Urinary bladder (tissue), 4 donors: ENCODE data around the gene BSCL2. TPM values are rescaled to one million over a fixed set of nuclear protein-coding genes. Genes with fewer than 3 reads are reported as not detected.

Source experiments
- DNase-seq: peaks from one replicate; pipeline ENCODE4 v3.0.0-alpha.2; 2015; ENCODE audit errors: extremely low spot score
- H3K27ac ChIP-seq: one replicate; pipeline ENCODE4 v1.5.1; 2013; ENCODE audit warnings: low read depth, mild to moderate bottlenecking, moderate library complexity
- H3K36me3 ChIP-seq: one replicate; pipeline ENCODE4 v1.6.1; 2013; ENCODE audit warnings: mild to moderate bottlenecking, moderate library complexity; ENCODE audit not compliant: insufficient read depth
- H3K4me1 ChIP-seq: one replicate; pipeline ENCODE4 v1.6.1; 2013; ENCODE audit warnings: mild to moderate bottlenecking, moderate library complexity; ENCODE audit not compliant: insufficient read depth
- H3K4me3 ChIP-seq: one replicate; pipeline ENCODE4 v1.5.1; 2013; ENCODE audit warnings: low read depth, low read length
- WGBS: extraction: QIAGEN DNeasy Blood & Tissue Kit; methylation state at CpG from one replicate; pipeline ENCODE4 v1.1.7; 2013; 5-methylcytosine and 5-hydroxymethylcytosine counted together
- polyA plus RNA-seq: library from polyadenylated mRNA; stranded (reverse); fragments of 200-250 nt; gene quantifications from one replicate; pipeline ENCODE4 v1.2.3, GENCODE V29; 2013
- small RNA-seq: library from RNA; depleted of rRNA; stranded (forward); fragments of <200 nt; gene quantifications from one replicate; pipeline ENCODE3, GENCODE V24; 2014
- total RNA-seq: library from RNA; depleted of rRNA; stranded (reverse); fragments of >200 nt; gene quantifications from one replicate; pipeline ENCODE4 v1.2.3, GENCODE V29; 2014
- donor health status: healthy with polysubstance abuse.
- donor health status: healthy.

Gene BSCL2
- total and polyA plus RNA-seq, 2 donors: 25.6 to 52.6 TPM

DNA sequence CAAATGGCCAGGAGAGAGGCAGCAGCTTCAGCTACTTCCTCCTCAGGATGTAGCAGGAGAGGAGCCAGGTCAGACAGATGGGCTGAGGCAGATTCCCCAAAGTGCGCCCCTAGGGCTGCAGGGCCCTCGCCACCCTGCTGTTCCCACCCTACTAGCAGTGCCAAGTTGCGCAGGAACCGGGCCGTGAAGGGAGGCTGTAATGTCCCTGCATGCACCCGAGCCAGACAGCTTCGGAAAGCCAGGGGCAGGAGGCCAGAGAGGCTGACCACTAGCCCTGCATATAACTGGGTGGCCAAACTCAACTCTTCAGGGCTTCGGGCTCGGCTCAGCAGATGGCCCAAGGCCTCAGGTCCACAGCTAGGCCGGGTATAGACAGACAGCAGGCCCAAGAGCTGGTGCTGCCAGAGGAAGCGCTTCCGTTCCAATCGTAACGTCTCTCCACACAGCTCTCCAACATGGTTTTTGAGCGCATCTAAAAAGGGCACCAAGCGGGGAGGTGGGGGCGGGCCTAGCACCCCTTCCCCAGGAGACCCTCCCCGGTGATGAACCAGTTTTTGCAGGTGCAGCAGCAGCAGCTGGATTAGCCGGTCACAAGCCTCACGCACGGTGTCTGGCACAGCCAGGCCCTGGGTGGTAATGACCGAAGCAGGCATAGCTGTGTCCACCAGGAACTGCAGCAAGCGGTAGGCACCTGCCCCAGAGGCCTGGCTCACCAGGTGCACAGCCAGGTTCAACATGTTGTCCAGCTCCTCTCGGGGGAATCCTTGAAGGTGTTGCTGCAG is 58.8 kb downstream of the BSCL2 start:
- Histone ChIP-seq H3K36me3 (no peaks in the 10 kb centered on the region), H3K4me3 (no peak overlapping the region), H3K27ac (no peak overlapping the region), H3K4me1 (peaks cover 3% of the 10 kb centered on the region)
- 91% methylated on average over 24 of the region's 24 CpGs for WGBS
- no peak for DNase-seq

DNA sequence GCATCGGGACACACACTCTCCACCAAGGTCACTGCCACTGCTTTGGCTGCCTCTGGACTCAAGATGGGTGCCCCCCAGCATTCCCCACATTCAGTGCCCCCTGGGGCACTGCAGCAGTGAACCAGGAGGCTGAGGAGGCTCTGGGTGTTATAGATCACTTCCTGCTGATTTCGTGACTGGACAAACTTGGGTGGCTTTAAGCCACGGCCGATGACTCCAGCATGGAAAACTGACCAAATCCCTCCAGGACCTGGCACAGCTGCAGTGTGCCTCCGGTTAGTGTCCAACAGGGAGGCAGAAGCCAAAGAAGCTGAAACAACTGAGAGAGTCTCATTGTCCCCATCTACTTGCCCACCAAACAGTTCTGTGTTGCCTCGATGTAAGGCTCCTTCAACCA is 59.6 kb downstream of the BSCL2 start:
- Histone ChIP-seq H3K27ac (no peak overlapping the region), H3K4me1 (peaks cover 3% of the 10 kb centered on the region), H3K4me3 (no peak overlapping the region), H3K36me3 (no peaks in the 10 kb centered on the region)
- WGBS: 85% methylated on average over 6 of the region's 6 CpGs
- DNase-seq: no peak

DNA sequence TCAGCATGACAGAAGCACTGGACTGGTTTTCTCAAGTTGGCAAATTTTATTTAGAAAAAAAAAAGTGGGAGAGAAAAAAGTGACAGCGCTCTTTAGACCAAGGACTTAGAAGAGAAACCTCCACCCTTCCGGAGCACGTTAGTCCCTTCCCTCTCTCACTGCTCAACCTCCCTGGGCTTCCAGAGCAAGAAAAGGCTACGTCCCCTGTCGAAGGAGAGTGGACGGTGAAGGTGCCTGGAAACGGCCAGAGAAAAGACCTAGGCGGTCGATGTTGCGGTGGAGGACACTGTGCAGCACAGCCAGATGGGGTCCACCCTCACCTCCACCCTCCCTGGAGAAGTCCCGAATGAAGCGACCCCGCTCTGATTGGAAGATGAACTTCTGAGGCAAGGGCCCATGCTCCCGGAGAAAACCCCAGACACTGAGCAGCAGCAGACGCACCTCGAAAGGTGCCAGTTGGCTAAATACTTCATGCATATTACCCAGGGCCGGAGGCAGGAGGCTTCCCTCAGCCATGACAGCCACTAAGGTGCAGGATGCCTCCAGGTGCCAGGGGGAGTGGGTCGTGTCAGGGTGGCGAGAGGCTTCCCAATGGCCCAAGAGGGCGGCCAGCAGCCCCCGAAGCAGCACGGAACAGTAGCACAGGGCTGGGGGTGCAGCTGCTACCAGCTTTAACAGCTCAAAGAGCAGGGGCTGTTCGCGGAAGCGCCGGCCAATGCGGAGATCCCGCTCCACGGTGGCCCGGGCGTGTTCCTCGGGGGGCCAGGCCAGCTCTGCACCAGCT is 60.2 kb downstream of the BSCL2 start:
- DNase-seq: no peak
- Histone ChIP-seq H3K4me1 (peaks cover 3% of the 10 kb centered on the region), H3K36me3 (no peaks in the 10 kb centered on the region), H3K4me3 (no peak overlapping the region), H3K27ac (no peak overlapping the region)
- 61% methylated on average over 32 of the region's 32 CpGs for WGBS

DNA sequence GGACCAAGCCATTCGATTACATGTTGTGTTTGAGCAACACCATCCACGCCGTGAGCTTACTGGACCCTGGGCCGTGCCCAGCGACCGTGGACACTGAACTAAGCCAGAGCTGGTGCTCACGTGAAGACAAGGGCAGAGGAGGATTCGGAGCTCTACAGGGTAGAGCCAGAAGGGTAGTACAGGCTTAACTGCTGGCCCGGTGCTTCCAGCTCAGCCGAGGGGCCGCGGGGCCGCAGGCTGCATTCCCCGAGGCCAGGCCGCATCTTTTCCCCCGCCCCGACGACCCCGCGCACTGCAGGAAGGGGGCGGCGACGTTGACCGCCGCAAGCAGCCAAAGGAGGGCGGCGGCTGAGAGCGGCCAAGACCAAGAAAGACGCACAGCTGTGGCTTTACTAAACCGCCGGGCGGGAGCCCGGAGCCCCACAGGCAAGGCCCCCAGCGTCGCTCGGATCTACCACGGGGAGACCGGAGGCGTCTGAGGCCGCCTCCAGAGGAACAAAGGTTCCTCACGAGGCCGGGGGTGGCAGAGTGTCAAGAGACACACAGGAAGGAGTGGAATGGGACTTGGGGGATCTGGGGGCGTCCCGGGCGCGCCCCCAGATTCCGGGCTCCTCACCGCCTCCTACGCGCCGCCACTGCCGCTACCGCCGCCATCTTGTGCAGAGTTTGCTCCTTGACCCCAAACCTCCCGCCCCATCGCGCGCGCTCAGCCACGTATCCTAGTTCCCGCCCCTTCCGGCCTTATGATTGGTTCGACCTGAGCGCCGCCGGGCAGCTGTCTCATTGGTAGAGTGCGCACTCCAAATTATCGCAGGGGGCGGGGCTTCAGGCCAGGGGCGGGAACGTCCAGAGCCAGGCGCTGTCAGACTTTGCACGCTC is 61.0 kb downstream of the BSCL2 start, which contains the start of gene GANAB:
Gene GANAB (minus strand): TSS at position 668 of the 879 bp plus-strand sequence. CDS start 14 bp downstream, at position 654.
- under 1% methylated on average over 73 of the region's 73 CpGs for WGBS
- peak within 1 kb of the TSS; percentile 93 for H3K4me3 ChIP-seq
- H3K27ac ChIP-seq: peak within 1 kb of the TSS; percentile 93
- DNase-seq: peak; percentile 98
- no peaks in the 10 kb centered on the region for H3K36me3 ChIP-seq
- H3K4me1 ChIP-seq: peaks cover 3% of the 10 kb centered on the region

DNA sequence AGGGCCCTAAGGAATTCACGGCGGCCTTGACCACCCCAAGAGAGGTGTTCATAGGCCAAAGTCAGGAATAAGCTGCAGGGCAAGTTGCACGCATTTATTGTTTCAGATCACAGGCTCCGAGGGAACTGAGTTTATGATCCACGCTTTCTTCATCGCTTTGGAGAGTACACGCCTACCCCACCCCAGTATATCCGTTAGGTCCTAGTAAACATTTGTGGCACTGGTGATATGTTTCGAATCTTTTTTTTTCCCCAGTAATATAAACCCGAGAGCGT is 61.6 kb downstream of the BSCL2 start:
- H3K27ac ChIP-seq: no peak overlapping the region
- WGBS: 12% methylated on average over 11 of the region's 11 CpGs
- peak overlapping the region; percentile 93 for H3K4me3 ChIP-seq
- no peaks in the 10 kb centered on the region for H3K36me3 ChIP-seq
- DNase-seq: no peak
- H3K4me1 ChIP-seq: peaks cover 3% of the 10 kb centered on the region

DNA sequence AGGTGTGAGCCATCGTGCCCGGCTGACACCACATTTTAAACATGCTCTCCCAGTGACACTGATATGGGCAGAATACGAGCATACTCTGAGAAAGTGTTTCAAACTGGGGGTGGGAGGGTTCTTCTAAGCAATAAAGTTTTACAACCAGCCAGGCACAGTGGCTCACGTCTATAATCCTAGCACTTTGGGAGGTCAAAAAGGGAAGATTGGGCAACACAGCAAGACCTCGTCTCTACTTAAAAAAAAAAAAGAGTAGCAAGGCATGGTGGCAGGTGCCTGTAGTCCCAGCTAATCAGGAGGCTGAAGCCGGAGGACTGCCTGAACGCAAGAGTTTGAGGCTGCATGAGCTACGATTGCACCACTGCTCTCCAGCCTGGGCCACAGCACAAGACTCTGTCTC is 63.0 kb downstream of the BSCL2 start:
- Histone ChIP-seq H3K27ac (no peak overlapping the region), H3K4me1 (peaks cover 3% of the 10 kb centered on the region), H3K36me3 (no peaks in the 10 kb centered on the region), H3K4me3 (no peak overlapping the region)
- no peak for DNase-seq
- 75% methylated on average over 8 of the region's 8 CpGs for WGBS

Small RNAs within 50 kb of the gene (small RNA-seq; reads per million reads assigned to genes)
- gene SNORA57: not detected

Other genes starting within 250 kb of the BSCL2 start
- 554 TPM for gene AHNAK, start 160.6 kb downstream of the BSCL2 start, total RNA-seq
- gene AHNAK, start 160.6 kb downstream of the BSCL2 start, polyA plus RNA-seq: 200 TPM
- gene EEF1G, start 133.5 kb downstream of the BSCL2 start, total RNA-seq: 863 TPM
- 1,468 TPM for gene EEF1G, start 133.5 kb downstream of the BSCL2 start, polyA plus RNA-seq
- 5.1 TPM for gene TUT1, start 115.9 kb downstream of the BSCL2 start, total RNA-seq
- 14.3 TPM for gene TUT1, start 115.9 kb downstream of the BSCL2 start, polyA plus RNA-seq
- gene MTA2, start 105.6 kb downstream of the BSCL2 start, total RNA-seq: 75.2 TPM
- 52.8 TPM for gene MTA2, start 105.6 kb downstream of the BSCL2 start, polyA plus RNA-seq
- 12.9 TPM for gene EML3, start 94.6 kb downstream of the BSCL2 start, total RNA-seq
- 47.7 TPM for gene EML3, start 94.6 kb downstream of the BSCL2 start, polyA plus RNA-seq
- 1.3 TPM for gene ROM1, start 94.2 kb downstream of the BSCL2 start, total RNA-seq
- 18.9 TPM for gene ROM1, start 94.2 kb downstream of the BSCL2 start, polyA plus RNA-seq
- 9.7 TPM for gene B3GAT3, start 85.4 kb downstream of the BSCL2 start, total RNA-seq
- 37.7 TPM for gene B3GAT3, start 85.4 kb downstream of the BSCL2 start, polyA plus RNA-seq
- gene GANAB, start 60.8 kb downstream of the BSCL2 start, total RNA-seq: 93.9 TPM
- gene GANAB, start 60.8 kb downstream of the BSCL2 start, polyA plus RNA-seq: 152 TPM
- 7.9 TPM for gene INTS5, start 54.1 kb downstream of the BSCL2 start, total RNA-seq
- gene INTS5, start 54.1 kb downstream of the BSCL2 start, polyA plus RNA-seq: 16.6 TPM
- 10.9 TPM for gene C11orf98, start 42.2 kb downstream of the BSCL2 start, total RNA-seq
- 72.1 TPM for gene C11orf98, start 42.2 kb downstream of the BSCL2 start, polyA plus RNA-seq
- gene CSKMT, start 42.1 kb downstream of the BSCL2 start, total RNA-seq: 5.0 TPM
- 9.5 TPM for gene CSKMT, start 42.1 kb downstream of the BSCL2 start, polyA plus RNA-seq
- gene UQCC3, start 35.8 kb downstream of the BSCL2 start, total RNA-seq: 3.4 TPM
- gene UQCC3, start 35.8 kb downstream of the BSCL2 start, polyA plus RNA-seq: 13.3 TPM
- 3.1 TPM for gene LBHD1, start 35.2 kb downstream of the BSCL2 start, total RNA-seq
- 2.8 TPM for gene LBHD1, start 35.2 kb downstream of the BSCL2 start, polyA plus RNA-seq
- 34.5 TPM for gene UBXN1, start 28.4 kb downstream of the BSCL2 start, total RNA-seq
- 206 TPM for gene UBXN1, start 28.4 kb downstream of the BSCL2 start, polyA plus RNA-seq
- gene LRRN4CL, start 17.9 kb downstream of the BSCL2 start, total RNA-seq: 10.9 TPM
- gene LRRN4CL, start 17.9 kb downstream of the BSCL2 start, polyA plus RNA-seq: 16.7 TPM
- gene GNG3, start 252 bp upstream of the BSCL2 start, total RNA-seq: 0.37 TPM
- gene GNG3, start 252 bp upstream of the BSCL2 start, polyA plus RNA-seq: 0.96 TPM
- 25.9 TPM for gene HNRNPUL2, start 20.0 kb upstream of the BSCL2 start, total RNA-seq
- gene HNRNPUL2, start 20.0 kb upstream of the BSCL2 start, polyA plus RNA-seq: 50.4 TPM
- gene TTC9C, start 21.1 kb upstream of the BSCL2 start, total RNA-seq: 35.6 TPM
- 27.3 TPM for gene TTC9C, start 21.1 kb upstream of the BSCL2 start, polyA plus RNA-seq
- gene ZBTB3, start 46.7 kb upstream of the BSCL2 start, total RNA-seq: 10.5 TPM
- gene ZBTB3, start 46.7 kb upstream of the BSCL2 start, polyA plus RNA-seq: 3.2 TPM
- gene POLR2G, start 54.2 kb upstream of the BSCL2 start, total RNA-seq: 46.4 TPM
- 107 TPM for gene POLR2G, start 54.2 kb upstream of the BSCL2 start, polyA plus RNA-seq
- 8.5 TPM for gene TAF6L, start 64.0 kb upstream of the BSCL2 start, total RNA-seq
- 21.9 TPM for gene TAF6L, start 64.0 kb upstream of the BSCL2 start, polyA plus RNA-seq
- 26.2 TPM for gene TMEM179B, start 80.0 kb upstream of the BSCL2 start, total RNA-seq
- gene TMEM179B, start 80.0 kb upstream of the BSCL2 start, polyA plus RNA-seq: 64.1 TPM
- 16.7 TPM for gene TMEM223, start 84.6 kb upstream of the BSCL2 start, total RNA-seq
- 21.3 TPM for gene TMEM223, start 84.6 kb upstream of the BSCL2 start, polyA plus RNA-seq
- gene NXF1, start 98.0 kb upstream of the BSCL2 start, total RNA-seq: 32.4 TPM
- 103 TPM for gene NXF1, start 98.0 kb upstream of the BSCL2 start, polyA plus RNA-seq
- gene STX5, start 124.6 kb upstream of the BSCL2 start, total RNA-seq: 30.0 TPM
- 32.0 TPM for gene STX5, start 124.6 kb upstream of the BSCL2 start, polyA plus RNA-seq
- gene TEX54, start 125.4 kb upstream of the BSCL2 start, total RNA-seq: not detected
- not detected for gene TEX54, start 125.4 kb upstream of the BSCL2 start, polyA plus RNA-seq
- gene WDR74, start 132.2 kb upstream of the BSCL2 start, total RNA-seq: 31.1 TPM
- 47.1 TPM for gene WDR74, start 132.2 kb upstream of the BSCL2 start, polyA plus RNA-seq
- 45.0 TPM for gene SLC3A2, start 173.5 kb upstream of the BSCL2 start, total RNA-seq
- 126 TPM for gene SLC3A2, start 173.5 kb upstream of the BSCL2 start, polyA plus RNA-seq
- 0.53 TPM for gene CHRM1, start 213.9 kb upstream of the BSCL2 start, total RNA-seq
- gene CHRM1, start 213.9 kb upstream of the BSCL2 start, polyA plus RNA-seq: 0.46 TPM